BE2C (cell line): ENCODE measurements around the gene EEF2K.

ENCODE experiments used
- DNase-seq: peaks from one replicate; pipeline ENCODE4 v3.0.0-alpha.2; 2020
- H3K27me3 ChIP-seq: fragments of 250-450 bp; sonication (Bioruptor Pico); 2 replicates; pipeline ENCODE4 v1.5.1; 2020; ENCODE audit warnings: mild to moderate bottlenecking
- H3K36me3 ChIP-seq: fragments of 250-450 bp; sonication (Bioruptor Pico); 2 replicates; pipeline ENCODE4 v1.5.1; 2020; ENCODE audit warnings: mild to moderate bottlenecking
- H3K4me1 ChIP-seq: fragments of 250-450 bp; sonication (Bioruptor Pico); 2 replicates; pipeline ENCODE4 v1.5.1; 2020
- H3K4me3 ChIP-seq: 2 replicates; pipeline ENCODE4 v1.5.1; 2011; ENCODE audit warnings: low read depth, low read length
- H3K9me3 ChIP-seq: fragments of 250-450 bp; sonication (Bioruptor Pico); 2 replicates; pipeline ENCODE4 v1.5.1; 2020
- TF ChIP-seq, protein P1 (sequence below): IDR thresholded peaks from 2 replicates; pipeline ENCODE4 v1.5.1; 2012; ENCODE audit warnings: mild to moderate bottlenecking, low read depth, low read length

Gene EEF2K

DNA sequence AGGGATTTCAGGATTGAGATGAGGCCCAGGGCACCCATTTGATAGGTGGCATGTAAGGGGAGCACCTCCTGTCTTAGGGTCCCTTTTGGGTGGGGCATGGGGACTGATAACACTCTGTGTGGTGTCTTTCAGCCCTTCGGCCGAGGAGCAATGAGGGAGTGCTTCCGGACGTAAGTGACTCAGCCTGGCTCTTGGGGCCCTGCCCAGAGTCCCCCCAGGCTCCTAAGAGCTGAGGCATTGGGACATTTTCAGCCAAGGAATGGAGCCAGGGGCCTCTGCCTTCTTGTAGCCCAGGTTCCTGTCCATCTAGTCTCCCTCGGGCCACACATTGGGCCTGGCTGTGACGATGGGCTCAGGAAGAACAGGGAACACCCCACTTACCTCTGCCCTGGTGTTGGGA lies 44.4 kb downstream of the EEF2K start:
- H3K9me3 ChIP-seq: no peaks in the 10 kb centered on the region
- no peaks in the 10 kb centered on the region for H3K27me3 ChIP-seq
- DNase-seq: no peak
- no peaks in the 10 kb centered on the region for H3K4me1 ChIP-seq
- peaks cover 60% of the 10 kb centered on the region for H3K36me3 ChIP-seq
- TF ChIP-seq, protein P1, sequence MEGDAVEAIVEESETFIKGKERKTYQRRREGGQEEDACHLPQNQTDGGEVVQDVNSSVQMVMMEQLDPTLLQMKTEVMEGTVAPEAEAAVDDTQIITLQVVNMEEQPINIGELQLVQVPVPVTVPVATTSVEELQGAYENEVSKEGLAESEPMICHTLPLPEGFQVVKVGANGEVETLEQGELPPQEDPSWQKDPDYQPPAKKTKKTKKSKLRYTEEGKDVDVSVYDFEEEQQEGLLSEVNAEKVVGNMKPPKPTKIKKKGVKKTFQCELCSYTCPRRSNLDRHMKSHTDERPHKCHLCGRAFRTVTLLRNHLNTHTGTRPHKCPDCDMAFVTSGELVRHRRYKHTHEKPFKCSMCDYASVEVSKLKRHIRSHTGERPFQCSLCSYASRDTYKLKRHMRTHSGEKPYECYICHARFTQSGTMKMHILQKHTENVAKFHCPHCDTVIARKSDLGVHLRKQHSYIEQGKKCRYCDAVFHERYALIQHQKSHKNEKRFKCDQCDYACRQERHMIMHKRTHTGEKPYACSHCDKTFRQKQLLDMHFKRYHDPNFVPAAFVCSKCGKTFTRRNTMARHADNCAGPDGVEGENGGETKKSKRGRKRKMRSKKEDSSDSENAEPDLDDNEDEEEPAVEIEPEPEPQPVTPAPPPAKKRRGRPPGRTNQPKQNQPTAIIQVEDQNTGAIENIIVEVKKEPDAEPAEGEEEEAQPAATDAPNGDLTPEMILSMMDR: no peak
- no peak overlapping the region for H3K4me3 ChIP-seq

DNA sequence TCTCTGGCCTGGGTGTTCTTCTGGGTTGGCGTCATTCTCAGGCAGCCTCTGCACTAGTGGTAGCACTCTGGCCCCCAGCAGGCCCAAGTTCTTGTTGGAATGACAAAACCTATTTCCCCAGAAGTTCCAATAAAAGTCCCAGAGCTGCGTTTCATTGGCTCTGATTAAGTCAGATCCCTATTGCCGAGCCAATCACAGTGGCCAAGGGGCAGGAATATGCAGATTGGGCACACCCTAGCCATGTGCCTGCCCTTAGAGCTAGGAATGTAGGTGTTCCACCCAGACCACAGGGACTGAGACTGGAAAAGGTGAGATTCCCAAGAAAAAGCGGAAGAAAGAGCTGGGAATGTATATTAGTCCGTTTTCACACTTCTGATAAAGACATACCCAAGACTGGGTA lies 46.2 kb downstream of the EEF2K start:
- H3K36me3 ChIP-seq: peaks cover 72% of the 10 kb centered on the region
- no peaks in the 10 kb centered on the region for H3K27me3 ChIP-seq
- DNase-seq: peak; percentile 43
- no peaks in the 10 kb centered on the region for H3K9me3 ChIP-seq
- H3K4me3 ChIP-seq: no peak overlapping the region
- TF ChIP-seq, protein P1: no peak
- H3K4me1 ChIP-seq: no peaks in the 10 kb centered on the region

DNA sequence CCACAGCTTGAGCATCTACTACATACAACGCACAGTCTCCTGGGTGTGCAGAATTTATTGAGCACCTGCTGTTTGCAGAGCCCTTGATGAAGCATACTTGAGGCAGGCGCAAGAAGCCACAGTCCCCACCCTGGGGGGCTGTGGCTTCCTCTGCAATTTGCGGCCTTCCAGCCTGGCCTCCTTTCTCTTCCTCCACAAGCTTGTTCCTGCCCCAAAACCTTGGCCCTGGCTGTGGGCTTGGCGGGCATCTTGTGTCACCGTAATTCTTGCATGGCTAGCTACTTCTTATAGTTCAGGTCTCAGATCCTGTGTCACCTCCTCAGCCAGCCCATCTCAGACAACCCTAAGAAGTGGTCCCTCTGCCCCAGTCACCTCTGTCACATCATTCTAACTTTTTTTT lies 47.2 kb downstream of the EEF2K start:
- TF ChIP-seq, protein P1: no peak
- Histone ChIP-seq H3K4me3 (no peak overlapping the region), H3K4me1 (no peaks in the 10 kb centered on the region), H3K27me3 (no peaks in the 10 kb centered on the region), H3K36me3 (peaks cover 78% of the 10 kb centered on the region), H3K9me3 (no peaks in the 10 kb centered on the region)
- DNase-seq: no peak

DNA sequence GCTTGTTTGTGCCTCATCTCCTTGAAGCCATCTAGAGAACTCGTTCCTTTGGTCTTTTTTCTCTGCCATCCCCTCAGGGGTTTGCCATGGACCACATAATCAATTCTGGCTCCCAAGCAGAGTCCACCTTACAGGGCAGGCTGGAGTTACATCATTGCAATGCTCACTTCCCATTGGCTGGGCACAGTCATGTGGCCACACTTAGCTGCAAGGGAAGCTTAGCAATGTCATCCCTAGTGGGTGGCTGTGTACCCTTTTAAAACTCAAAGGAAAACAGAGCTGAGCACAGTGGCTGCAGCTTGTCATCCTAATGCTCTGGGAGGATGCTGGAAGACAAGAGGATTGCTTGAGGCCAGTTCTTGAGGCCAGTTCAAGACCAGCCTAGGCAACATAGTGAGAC lies 49.3 kb downstream of the EEF2K start:
- H3K36me3 ChIP-seq: peaks cover 90% of the 10 kb centered on the region
- H3K27me3 ChIP-seq: no peaks in the 10 kb centered on the region
- no peak for DNase-seq
- no peak overlapping the region for H3K4me3 ChIP-seq
- H3K9me3 ChIP-seq: no peaks in the 10 kb centered on the region
- H3K4me1 ChIP-seq: no peaks in the 10 kb centered on the region
- TF ChIP-seq, protein P1: no peak

DNA sequence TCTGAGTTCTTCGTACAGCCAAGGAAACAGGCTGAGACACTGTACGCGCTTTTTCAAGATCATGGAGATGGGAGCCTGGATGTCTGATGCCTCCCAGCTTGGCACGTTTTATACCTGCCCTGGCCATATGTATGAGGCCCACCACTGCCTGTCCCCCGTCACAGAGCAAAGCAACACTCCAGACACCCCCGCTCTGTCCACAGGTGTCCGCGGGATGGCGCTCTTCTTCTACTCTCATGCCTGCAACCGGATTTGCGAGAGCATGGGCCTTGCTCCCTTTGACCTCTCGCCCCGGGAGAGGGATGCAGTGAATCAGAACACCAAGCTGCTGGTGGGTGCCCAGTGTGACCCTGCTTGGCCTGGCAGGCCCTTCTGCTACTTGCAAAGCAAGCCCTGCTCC lies 51.4 kb downstream of the EEF2K start:
- Histone ChIP-seq H3K4me3 (no peak overlapping the region), H3K4me1 (no peaks in the 10 kb centered on the region), H3K27me3 (no peaks in the 10 kb centered on the region), H3K36me3 (peaks cover 76% of the 10 kb centered on the region), H3K9me3 (no peaks in the 10 kb centered on the region)
- TF ChIP-seq, protein P1: no peak
- no peak for DNase-seq

DNA sequence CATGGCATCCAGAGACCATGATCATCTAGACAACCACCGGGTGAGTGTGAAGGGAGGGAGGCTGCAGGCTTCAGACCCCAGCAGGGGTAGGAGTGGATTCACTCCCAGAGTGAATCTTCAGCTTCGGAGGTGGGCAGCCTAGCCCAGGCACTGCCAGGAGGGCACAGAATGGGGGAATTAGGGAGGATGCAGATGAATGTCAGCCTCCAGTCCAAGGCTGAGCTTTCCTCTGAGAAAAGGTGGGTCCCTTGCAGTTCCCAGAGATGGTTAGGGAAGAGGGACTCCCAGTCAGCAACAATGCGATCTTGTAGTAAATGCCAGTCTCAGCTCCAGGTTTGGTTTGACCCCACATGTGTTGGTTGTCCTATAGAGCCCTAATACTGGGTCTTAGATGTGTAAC lies 54.4 kb downstream of the EEF2K start:
- TF ChIP-seq, protein P1: no peak
- Histone ChIP-seq H3K4me1 (no peaks in the 10 kb centered on the region), H3K4me3 (no peak overlapping the region), H3K27me3 (no peaks in the 10 kb centered on the region), H3K9me3 (no peaks in the 10 kb centered on the region), H3K36me3 (peaks cover 61% of the 10 kb centered on the region)
- DNase-seq: no peak
